ENCODE results near the gene GLIPR1L2.
"Not testable (repeated sequence)": the region's sequence is repeated elsewhere in the genome, so short reads cannot be mapped to it uniquely, and the experiment has no call there.

The GLIPR1L2 gene

DNA sequence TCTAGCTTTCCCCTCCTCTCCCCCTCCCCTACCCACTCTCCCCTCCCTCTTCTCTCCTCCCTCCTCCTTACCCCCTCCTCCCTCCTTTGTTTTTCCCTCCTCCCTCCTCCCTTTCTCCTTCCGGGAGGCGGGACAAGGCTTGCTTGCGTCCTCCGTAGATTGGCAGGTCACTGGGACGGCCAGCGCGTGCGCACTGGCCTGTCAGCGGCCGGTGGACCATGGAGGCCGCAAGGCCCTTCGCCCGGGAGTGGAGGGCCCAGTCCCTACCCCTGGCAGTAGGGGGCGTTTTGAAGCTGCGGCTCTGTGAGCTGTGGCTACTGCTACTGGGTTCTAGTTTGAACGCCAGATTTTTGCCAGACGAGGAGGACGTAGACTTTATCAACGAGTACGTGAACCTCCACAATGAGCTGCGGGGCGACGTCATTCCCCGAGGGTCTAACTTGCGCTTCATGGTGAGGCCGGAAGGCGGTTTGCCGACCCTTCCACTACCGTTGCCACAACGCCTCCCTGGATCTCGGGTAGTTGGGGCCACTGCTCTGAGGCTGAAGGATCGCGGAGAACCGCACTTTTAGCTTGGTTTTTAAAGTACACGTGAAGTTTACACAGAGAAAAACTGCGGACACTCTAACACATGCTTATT lies at the start of gene GLIPR1L2:
GLIPR1L2 (plus strand) TSS at position 191 of the 640 bp plus-strand sequence; CDS start at position 219, 28 bp downstream.
- H3K27ac Mint-ChIP-seq: peak within 1 kb of the TSS; percentile 93
- DNase-seq (peak; percentile 91), ATAC-seq (peak; percentile 99)
- no peaks in the 10 kb centered on the region for H3K36me3 Mint-ChIP-seq (ENCODE audit: low read depth)
- peak within 1 kb of the TSS; percentile 84 for H3K4me3 Mint-ChIP-seq
- peaks cover 38% of the 10 kb centered on the region for H3K4me1 Mint-ChIP-seq
- H3K9me3 Mint-ChIP-seq: peaks cover 6% of the 10 kb centered on the region
- H3K27me3 Mint-ChIP-seq: no peaks in the 10 kb centered on the region

DNA sequence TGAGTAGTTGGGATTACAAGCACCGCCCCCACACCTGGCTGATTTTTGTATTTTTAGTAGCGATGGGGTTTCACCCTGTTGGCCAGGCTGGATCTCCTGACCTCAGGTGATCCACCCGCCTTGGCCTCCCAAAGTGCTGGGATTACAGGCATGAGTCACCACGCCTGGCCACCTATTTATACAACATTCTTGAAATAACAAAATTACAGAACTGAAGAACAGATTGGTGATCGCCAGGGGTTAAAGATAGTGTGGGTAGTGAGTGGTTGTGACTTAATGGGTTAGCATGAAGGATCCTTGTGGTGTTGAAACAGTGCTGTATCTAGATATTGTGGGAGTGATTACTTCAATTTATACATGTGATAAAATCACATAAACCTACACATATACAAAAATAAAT lies 49.0 kb upstream of the GLIPR1L2 start:
- Mint-ChIP-seq H3K36me3 (ENCODE audit: low read depth) (no peaks in the 10 kb centered on the region), H3K27ac (no peak overlapping the region), H3K4me1 (peaks cover 18% of the 10 kb centered on the region), H3K9me3 (no peaks in the 10 kb centered on the region), H3K4me3 (no peak overlapping the region), H3K27me3 (no peaks in the 10 kb centered on the region)
- DNase-seq: no peak
- ATAC-seq: no peak

DNA sequence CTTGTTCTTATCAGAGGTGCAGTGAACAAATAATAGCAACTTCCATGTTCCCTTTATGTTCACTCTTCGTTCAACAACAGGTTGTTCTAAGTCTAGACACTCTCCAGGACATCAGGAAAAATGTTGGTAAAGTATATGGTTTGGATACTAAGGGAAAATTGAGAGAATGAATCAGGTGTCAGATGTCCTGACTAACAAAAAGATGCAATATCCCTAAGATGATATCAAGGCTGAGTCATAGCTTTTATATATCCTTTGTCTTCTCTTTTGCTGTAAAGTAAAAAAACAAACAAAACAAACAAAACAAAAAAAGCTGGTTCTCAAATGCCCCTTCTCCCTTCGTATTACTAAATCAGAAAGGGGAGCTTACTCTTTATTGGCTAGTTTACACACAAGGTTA lies 45.4 kb upstream of the GLIPR1L2 start:
- H3K36me3 Mint-ChIP-seq (ENCODE audit: low read depth): no peaks in the 10 kb centered on the region
- no peaks in the 10 kb centered on the region for H3K27me3 Mint-ChIP-seq
- peaks cover 14% of the 10 kb centered on the region for H3K4me1 Mint-ChIP-seq
- ATAC-seq (no peak), DNase-seq (no peak)
- no peak overlapping the region for H3K27ac Mint-ChIP-seq
- no peaks in the 10 kb centered on the region for H3K9me3 Mint-ChIP-seq
- no peak overlapping the region for H3K4me3 Mint-ChIP-seq

DNA sequence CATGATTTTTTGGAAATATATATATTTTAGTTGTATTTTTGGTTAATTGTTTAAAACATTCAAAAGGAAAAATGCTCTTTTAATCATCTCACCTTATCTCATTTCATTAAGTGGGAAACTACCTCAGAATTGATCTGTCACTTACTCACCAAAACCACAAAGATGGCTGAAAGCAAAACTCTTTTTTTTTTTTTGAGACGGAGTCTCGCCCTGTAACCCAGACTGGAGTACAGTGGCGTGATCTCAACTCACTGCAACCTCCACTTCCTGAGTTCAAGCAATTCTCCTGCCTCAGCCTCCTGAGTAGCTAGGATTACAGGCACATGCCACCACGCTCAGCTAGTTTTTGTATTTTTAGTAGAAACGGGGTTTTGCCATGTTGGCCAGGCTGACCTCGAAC lies 44.7 kb upstream of the GLIPR1L2 start:
- H3K27me3 Mint-ChIP-seq; H3K36me3 Mint-ChIP-seq (ENCODE audit: low read depth); H3K4me3 Mint-ChIP-seq; H3K9me3 Mint-ChIP-seq; H3K27ac Mint-ChIP-seq; DNase-seq: not testable (repeated sequence)
- H3K4me1 Mint-ChIP-seq: peaks cover 14% of the 10 kb centered on the region
- peak; percentile 88 for ATAC-seq

DNA sequence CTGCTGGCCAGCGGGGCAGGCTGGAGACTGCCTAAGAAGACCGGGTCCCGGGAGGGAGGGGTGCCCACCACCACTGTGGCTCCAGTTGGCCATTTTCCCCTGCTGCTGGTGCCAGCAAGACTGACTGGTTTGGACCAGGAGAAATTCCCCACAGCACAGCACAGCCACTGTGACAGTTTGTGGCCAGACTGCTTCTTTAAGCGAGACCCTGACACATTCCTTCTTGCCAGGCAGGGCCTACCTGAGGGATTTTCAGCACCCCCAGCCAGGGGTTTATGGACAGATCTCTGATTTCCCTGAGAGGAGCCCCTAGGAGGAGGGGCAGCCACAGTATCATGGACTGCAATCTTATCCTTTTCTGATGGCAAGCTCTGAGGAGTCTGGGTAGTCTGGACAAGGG lies 40.9 kb upstream of the GLIPR1L2 start:
- Mint-ChIP-seq H3K27ac (no peak overlapping the region), H3K4me1 (peaks cover 14% of the 10 kb centered on the region), H3K9me3 (peaks cover 20% of the 10 kb centered on the region), H3K4me3 (no peak overlapping the region), H3K36me3 (ENCODE audit: low read depth) (no peaks in the 10 kb centered on the region), H3K27me3 (no peaks in the 10 kb centered on the region)
- DNase-seq (no peak), ATAC-seq (no peak)

DNA sequence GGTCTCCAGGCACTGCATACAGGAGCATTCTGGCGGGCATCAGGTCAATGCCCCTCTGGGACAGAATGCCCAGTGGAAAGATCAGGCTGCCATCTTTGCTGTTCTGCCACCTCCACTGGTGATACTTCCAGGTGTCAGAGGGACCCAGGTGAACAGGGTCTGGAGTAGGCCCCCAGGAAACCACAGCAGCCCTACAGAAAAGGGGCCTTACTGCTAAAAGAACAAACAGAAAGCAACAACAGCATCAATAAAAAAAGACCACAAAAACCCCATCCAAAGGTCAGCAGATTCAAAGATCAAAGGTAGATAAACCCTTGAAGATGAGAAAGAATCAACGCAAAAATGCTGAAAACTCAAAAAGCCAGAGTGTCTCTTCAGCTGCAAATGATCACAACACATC lies 40.5 kb upstream of the GLIPR1L2 start:
- Mint-ChIP-seq H3K36me3 (ENCODE audit: low read depth) (no peaks in the 10 kb centered on the region), H3K4me1 (peaks cover 14% of the 10 kb centered on the region), H3K9me3 (peaks cover 23% of the 10 kb centered on the region), H3K27me3 (no peaks in the 10 kb centered on the region), H3K27ac (no peak overlapping the region), H3K4me3 (no peak overlapping the region)
- DNase-seq: no peak
- ATAC-seq: no peak

DNA sequence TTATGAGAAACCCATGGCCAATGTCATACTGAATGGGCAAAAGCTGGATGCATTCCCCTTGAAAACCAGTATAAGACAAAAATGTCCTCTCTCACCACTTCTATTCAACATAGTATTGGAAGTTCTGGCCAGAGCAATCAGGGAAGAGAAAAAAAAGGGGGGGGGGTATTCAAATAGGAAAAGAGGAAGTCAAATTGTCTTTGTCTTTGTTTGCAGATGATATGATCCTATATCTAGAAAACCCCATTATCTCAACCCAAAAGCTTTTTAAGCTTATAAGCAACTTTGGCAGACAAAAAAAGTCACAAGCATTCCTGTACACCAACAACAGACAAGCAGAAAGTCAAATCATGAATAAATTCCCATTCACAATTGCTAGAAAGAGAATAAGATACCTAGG lies 36.9 kb upstream of the GLIPR1L2 start:
- no peak overlapping the region for H3K4me3 Mint-ChIP-seq
- no peaks in the 10 kb centered on the region for H3K27me3 Mint-ChIP-seq
- DNase-seq (no peak), ATAC-seq (no peak)
- no peaks in the 10 kb centered on the region for H3K4me1 Mint-ChIP-seq
- H3K36me3 Mint-ChIP-seq (ENCODE audit: low read depth): no peaks in the 10 kb centered on the region
- peaks cover 23% of the 10 kb centered on the region for H3K9me3 Mint-ChIP-seq
- no peak overlapping the region for H3K27ac Mint-ChIP-seq

DNA sequence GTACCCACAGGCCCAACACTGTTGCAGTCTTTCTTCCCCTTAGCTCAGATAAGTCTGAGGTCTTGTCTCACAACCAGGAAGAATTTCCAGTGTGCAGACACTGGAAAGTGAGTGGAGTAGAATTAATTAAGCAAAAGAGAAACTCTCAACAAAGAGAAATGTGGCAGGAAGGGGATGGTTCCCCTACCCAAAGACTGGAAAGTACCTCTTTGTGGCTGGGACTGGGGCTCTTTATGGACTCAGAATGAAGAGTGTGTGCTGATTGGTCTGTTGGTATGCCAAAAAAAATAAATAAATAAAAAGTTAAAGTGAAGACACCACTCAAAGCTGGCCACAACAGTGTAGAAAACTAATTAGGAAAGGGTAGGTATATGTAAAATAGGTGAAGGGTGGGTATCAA lies 30.0 kb upstream of the GLIPR1L2 start:
- Mint-ChIP-seq H3K36me3 (ENCODE audit: low read depth) (peaks cover 2% of the 10 kb centered on the region), H3K4me3 (no peak overlapping the region), H3K27me3 (no peaks in the 10 kb centered on the region), H3K9me3 (peaks cover 3% of the 10 kb centered on the region), H3K4me1 (peaks cover 12% of the 10 kb centered on the region), H3K27ac (no peak overlapping the region)
- DNase-seq (no peak), ATAC-seq (no peak)

DNA sequence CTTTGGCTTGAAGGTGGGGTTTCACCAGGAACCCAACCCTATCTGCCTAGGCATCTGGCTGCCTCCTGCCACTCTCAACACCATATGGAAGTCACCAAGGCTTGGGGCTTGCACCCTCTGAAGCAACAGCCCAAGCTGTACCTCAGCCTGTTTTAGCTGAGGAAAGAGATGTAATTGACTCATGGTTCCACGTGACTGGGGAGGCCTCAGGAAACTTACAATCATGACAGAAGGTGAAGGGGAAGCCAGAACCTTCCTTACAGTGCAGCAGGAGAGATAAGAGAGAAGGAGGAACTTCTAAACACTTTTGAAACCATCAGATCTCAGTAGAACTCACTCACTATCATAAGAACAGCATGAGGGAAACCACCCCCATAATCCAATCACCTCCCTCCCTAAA lies 29.5 kb upstream of the GLIPR1L2 start:
- peaks cover 17% of the 10 kb centered on the region for H3K4me1 Mint-ChIP-seq
- DNase-seq (no peak), ATAC-seq (no peak)
- H3K9me3 Mint-ChIP-seq: peaks cover 3% of the 10 kb centered on the region
- H3K27ac Mint-ChIP-seq: no peak overlapping the region
- H3K36me3 Mint-ChIP-seq (ENCODE audit: low read depth): peaks cover 2% of the 10 kb centered on the region
- no peaks in the 10 kb centered on the region for H3K27me3 Mint-ChIP-seq
- H3K4me3 Mint-ChIP-seq: no peak overlapping the region

DNA sequence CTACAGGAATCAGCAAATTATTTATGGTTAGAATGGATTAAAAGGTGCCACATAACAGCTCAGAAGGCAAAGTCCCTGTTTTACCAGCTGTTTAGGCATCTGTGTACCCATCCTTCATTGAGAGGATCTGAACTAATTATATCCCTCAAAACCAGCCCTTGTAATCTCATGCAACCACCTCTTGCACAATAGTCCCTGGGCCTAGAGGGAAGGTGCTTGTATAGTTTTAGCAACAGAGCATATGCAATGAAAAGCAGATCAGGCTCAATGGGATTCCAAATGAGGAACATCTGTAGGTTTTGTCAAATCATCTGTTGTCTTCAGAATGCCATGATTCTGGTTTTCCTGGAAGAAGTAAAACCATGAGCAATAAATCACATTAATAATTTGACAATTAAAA lies 26.0 kb upstream of the GLIPR1L2 start:
- Mint-ChIP-seq H3K9me3 (peaks cover 3% of the 10 kb centered on the region), H3K4me3 (no peak overlapping the region), H3K27me3 (no peaks in the 10 kb centered on the region), H3K4me1 (peaks cover 22% of the 10 kb centered on the region), H3K36me3 (ENCODE audit: low read depth) (peaks cover 2% of the 10 kb centered on the region), H3K27ac (no peak overlapping the region)
- no peak for DNase-seq
- no peak for ATAC-seq

DNA sequence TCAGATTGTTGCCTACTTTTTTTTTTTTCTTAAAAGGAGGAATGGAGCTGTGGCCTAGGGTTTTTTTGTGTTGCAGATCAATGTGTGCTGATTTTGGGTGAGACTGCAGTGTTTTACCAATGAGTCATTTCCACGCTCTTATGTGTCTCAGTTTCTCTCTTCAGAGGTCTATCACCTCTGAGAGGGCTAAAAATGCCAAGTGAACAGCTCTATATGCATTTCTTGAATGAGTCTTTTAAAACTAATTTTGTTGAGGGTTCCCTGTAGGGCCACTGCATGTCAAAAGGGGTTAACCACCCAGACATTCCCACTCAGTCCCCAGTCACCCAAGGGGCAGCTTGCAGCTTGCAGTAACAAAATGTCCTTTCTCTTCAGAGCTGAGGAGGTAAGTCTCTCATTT lies 24.3 kb upstream of the GLIPR1L2 start:
- peak; percentile 52 for ATAC-seq
- no peak for DNase-seq
- H3K27ac Mint-ChIP-seq: no peak overlapping the region
- H3K36me3 Mint-ChIP-seq (ENCODE audit: low read depth): no peaks in the 10 kb centered on the region
- H3K4me3 Mint-ChIP-seq: no peak overlapping the region
- H3K9me3 Mint-ChIP-seq: peaks cover 2% of the 10 kb centered on the region
- H3K4me1 Mint-ChIP-seq: peaks cover 11% of the 10 kb centered on the region
- no peaks in the 10 kb centered on the region for H3K27me3 Mint-ChIP-seq

DNA sequence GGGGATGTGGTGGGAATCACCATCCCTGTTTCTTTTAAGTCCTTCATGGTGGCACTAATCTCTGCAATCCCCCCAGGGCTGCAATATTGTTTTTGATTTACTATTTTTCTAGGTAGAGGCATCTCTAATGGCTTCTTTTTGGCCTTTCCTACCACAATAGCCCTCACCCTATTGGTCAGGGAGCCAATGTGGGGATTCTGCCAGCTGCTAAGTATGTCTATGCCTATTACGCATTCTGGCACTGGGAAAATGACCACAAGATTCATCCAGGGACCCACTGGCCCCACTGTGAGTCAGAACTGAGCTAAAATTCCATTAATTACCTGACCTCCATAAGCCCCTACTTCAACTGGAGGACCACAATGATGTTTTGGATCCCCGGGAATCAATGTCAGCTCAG lies 15.9 kb upstream of the GLIPR1L2 start:
- DNase-seq (no peak), ATAC-seq (no peak)
- Mint-ChIP-seq H3K4me1 (no peaks in the 10 kb centered on the region), H3K9me3 (no peaks in the 10 kb centered on the region), H3K36me3 (ENCODE audit: low read depth) (peaks cover 3% of the 10 kb centered on the region), H3K27ac (no peak overlapping the region), H3K4me3 (no peak overlapping the region), H3K27me3 (no peaks in the 10 kb centered on the region)

DNA sequence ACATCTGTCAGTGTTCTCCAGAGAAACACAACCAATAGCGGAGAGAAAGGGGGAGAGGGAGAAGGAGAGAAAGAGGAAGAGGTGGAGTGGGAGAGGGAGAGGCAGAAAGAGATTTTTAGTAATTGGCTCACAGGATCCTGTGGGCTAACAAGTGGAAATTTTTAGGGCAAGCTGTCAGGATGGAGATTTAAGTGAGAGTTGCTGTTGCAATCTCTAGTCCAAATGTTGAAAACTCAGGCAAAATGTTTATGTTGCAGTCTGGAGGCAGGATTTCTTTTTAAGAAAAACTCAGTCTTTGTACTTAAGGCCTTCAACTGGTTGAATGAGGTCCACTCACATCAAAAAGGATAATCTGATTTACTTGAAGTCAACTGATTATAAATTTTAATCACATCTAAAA lies 12.5 kb upstream of the GLIPR1L2 start:
- H3K4me1 Mint-ChIP-seq: no peaks in the 10 kb centered on the region
- H3K27ac Mint-ChIP-seq: no peak overlapping the region
- H3K9me3 Mint-ChIP-seq: no peaks in the 10 kb centered on the region
- no peak for DNase-seq
- no peak for ATAC-seq
- no peak overlapping the region for H3K4me3 Mint-ChIP-seq
- H3K27me3 Mint-ChIP-seq: no peaks in the 10 kb centered on the region
- peaks cover 3% of the 10 kb centered on the region for H3K36me3 Mint-ChIP-seq (ENCODE audit: low read depth)

DNA sequence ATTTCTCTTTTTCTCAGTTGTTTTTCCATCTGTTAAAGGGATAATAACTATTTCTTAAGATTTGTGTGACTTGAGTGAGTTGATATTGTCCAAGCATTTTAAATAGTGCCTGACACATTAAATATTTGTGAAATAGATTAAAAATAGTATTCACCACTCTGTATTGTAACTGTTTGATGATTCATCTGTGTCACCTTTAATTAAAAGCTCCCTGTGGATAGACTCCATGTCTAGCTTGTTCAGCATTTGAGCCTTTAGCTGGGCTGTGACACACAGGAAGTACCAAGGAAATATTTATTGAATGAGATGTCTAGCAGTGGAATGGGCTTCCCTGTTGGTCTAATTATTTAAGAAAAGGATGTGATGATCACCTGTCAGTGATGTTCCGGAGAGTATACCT lies 1.8 kb upstream of the GLIPR1L2 start:
- Mint-ChIP-seq H3K4me3 (no peak overlapping the region), H3K36me3 (ENCODE audit: low read depth) (no peaks in the 10 kb centered on the region), H3K9me3 (peaks cover 6% of the 10 kb centered on the region), H3K4me1 (peaks cover 33% of the 10 kb centered on the region), H3K27ac (no peak overlapping the region), H3K27me3 (no peaks in the 10 kb centered on the region)
- DNase-seq: no peak
- no peak for ATAC-seq

DNA sequence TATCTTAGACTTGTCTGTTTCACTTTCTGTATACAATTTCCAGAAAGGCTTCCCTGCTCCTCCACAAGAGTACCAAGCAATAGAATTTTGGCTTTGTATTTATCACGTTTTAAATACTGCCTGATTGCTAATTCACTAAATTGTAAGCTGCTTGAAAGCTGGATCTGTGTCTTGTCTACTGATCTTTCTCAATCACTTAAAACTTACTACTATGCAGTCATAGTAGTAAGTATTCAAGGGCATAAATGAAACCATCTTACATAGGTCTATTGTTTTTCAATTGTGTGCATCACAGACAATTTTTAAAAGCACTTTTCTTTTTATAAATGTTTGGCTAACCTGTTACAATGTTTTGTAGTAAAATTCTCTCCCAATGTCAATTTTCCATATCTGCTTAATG lies 1.2 kb upstream of the GLIPR1L2 start:
- DNase-seq (no peak), ATAC-seq (no peak)
- Mint-ChIP-seq H3K4me3 (peak overlapping the region; percentile 84), H3K9me3 (peaks cover 6% of the 10 kb centered on the region), H3K4me1 (peaks cover 33% of the 10 kb centered on the region), H3K27ac (peak overlapping the region; percentile 43), H3K27me3 (no peaks in the 10 kb centered on the region), H3K36me3 (ENCODE audit: low read depth) (no peaks in the 10 kb centered on the region)

Measured in activated naive CD8-positive, alpha-beta T cell treated with anti-CD3 and anti-CD28 coated beads, Interleukin-2, amount 50 U/mL, for 24 hours (primary cell).